Stimulated activated memory B cell treated with anti-CD40 and anti-IgM and Interleukin-4, amounts not matched to agents 10 μg/mL and 1 μg/mL and 100 μg/mL, for 72 hours (primary cell): ENCODE data around the gene NRBP1.
"Not testable (repeated sequence)": the region's sequence is repeated elsewhere in the genome, so short reads cannot be mapped to it uniquely, and the experiment has no call there.

Experiments
- ATAC-seq: fragments of 150-1000 bp; cut with Tn5 transposase; 2 replicates; pipeline ENCODE4 v1.10.0; 2021
- H3K27ac Mint-ChIP-seq: one replicate; pipeline ENCODE4 v1.8.0; 2022; ENCODE audit warnings: mild to moderate bottlenecking, mixed read lengths
- H3K27me3 Mint-ChIP-seq: one replicate; pipeline ENCODE4 v1.8.0; 2022; ENCODE audit warnings: mixed read lengths
- H3K36me3 Mint-ChIP-seq: one replicate; pipeline ENCODE4 v1.8.0; 2022; ENCODE audit warnings: mixed read lengths
- H3K4me1 Mint-ChIP-seq: one replicate; pipeline ENCODE4 v1.8.0; 2022; ENCODE audit warnings: mixed read lengths
- H3K4me3 Mint-ChIP-seq: one replicate; pipeline ENCODE4 v1.8.0; 2022; ENCODE audit warnings: mild to moderate bottlenecking, moderate library complexity, mixed read lengths
- H3K9me3 Mint-ChIP-seq: one replicate; pipeline ENCODE4 v1.8.0; 2022; ENCODE audit warnings: mixed read lengths

Gene NRBP1

GRCh38 chr2:27409321-27410073 is 18.9 kb upstream of the NRBP1 start, which contains the start of gene PPM1G:
Gene PPM1G, minus strand, starts transcription at chr2:27409591. Its CDS starts 169 bp downstream, at chr2:27409422.
- H3K4me3 Mint-ChIP-seq = peak within 1 kb of the TSS; percentile 86
- H3K27me3 Mint-ChIP-seq = peaks cover 10% of the 10 kb centered on the region
- H3K9me3 Mint-ChIP-seq = peaks cover 3% of the 10 kb centered on the region
- ATAC-seq = peak; percentile 99
- H3K4me1 Mint-ChIP-seq = peaks cover 33% of the 10 kb centered on the region
- H3K36me3 Mint-ChIP-seq = peaks cover 6% of the 10 kb centered on the region
- H3K27ac Mint-ChIP-seq = peak within 1 kb of the TSS; percentile 75

- peaks cover 3% of the 10 kb centered on the region for H3K9me3 Mint-ChIP-seq
- no peak overlapping the region for H3K4me3 Mint-ChIP-seq
- no peak overlapping the region for H3K27ac Mint-ChIP-seq
- H3K36me3 Mint-ChIP-seq = no peaks in the 10 kb centered on the region
- peaks cover 18% of the 10 kb centered on the region for H3K4me1 Mint-ChIP-seq
- ATAC-seq = no peak
- peaks cover 10% of the 10 kb centered on the region for H3K27me3 Mint-ChIP-seq
Observed at GRCh38 chr2:27412419-27413152, 15.8 kb upstream of the NRBP1 start.

- H3K4me3 Mint-ChIP-seq = no peak overlapping the region
- H3K9me3 Mint-ChIP-seq = peaks cover 3% of the 10 kb centered on the region
- H3K27me3 Mint-ChIP-seq = peaks cover 10% of the 10 kb centered on the region
- no peaks in the 10 kb centered on the region for H3K4me1 Mint-ChIP-seq
- H3K36me3 Mint-ChIP-seq = no peaks in the 10 kb centered on the region
- H3K27ac Mint-ChIP-seq = no peak overlapping the region
- no peak for ATAC-seq
Observed at GRCh38 chr2:27416151-27416550, 12.3 kb upstream of the NRBP1 start.

DNA sequence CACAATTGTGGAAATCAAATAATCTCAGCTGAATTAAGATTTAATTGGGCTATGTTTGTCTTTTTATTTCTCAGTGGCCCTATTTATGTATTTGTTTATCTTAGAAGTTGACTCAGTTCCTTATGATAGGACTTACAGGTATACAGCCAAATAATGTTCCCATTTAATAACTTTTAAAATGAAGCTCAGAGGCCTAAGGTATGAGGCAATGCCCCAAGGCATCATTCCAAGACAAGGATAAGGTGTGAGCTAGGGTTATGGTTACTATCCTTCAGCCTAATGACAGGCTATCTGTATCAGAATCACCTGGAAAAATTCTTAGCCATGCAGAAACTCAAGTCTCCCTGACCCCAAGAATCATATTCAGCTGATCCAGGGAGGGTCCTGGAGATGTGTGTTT is 7.4 kb upstream of the NRBP1 start:
- Mint-ChIP-seq H3K9me3 (no peaks in the 10 kb centered on the region), H3K4me3 (no peak overlapping the region)
- no peak for ATAC-seq

DNA sequence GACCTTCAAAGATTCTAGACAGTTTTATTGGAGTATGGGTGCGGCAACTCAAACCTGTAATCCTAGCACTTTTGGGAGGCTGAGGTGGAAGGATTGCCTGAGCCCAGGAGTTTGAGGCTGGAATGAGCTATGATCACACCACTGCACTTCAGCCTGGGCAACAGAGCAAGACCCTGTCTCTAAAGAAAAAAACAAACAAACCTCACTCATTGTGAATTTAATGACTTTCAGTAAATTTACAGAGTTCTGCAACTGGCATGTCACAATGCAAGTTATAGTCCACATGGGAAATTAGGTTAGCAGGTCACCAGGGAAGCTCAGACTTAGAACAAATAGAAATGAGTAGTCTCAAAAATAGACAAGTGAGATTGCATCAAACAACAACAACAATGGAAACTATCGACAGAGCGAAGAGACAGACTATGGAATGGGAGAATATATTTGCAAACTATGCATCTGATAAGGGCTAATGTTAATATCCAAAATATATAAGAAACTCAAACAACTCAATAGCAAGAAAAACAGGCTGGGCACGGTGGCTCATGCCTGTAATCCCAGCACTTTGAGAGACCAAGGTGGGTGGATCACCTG is 6.7 kb upstream of the NRBP1 start:
- Mint-ChIP-seq H3K36me3 (no peaks in the 10 kb centered on the region), H3K27ac (no peak overlapping the region), H3K4me3 (no peak overlapping the region), H3K27me3 (no peaks in the 10 kb centered on the region), H3K9me3 (no peaks in the 10 kb centered on the region), H3K4me1 (no peaks in the 10 kb centered on the region)
- no peak for ATAC-seq

More for the DNA sequence above, 7.4 kb upstream of the NRBP1 start:
- H3K27ac Mint-ChIP-seq = no peak overlapping the region
- H3K36me3 Mint-ChIP-seq = no peaks in the 10 kb centered on the region
- H3K27me3 Mint-ChIP-seq = no peaks in the 10 kb centered on the region
- H3K4me1 Mint-ChIP-seq = no peaks in the 10 kb centered on the region

DNA sequence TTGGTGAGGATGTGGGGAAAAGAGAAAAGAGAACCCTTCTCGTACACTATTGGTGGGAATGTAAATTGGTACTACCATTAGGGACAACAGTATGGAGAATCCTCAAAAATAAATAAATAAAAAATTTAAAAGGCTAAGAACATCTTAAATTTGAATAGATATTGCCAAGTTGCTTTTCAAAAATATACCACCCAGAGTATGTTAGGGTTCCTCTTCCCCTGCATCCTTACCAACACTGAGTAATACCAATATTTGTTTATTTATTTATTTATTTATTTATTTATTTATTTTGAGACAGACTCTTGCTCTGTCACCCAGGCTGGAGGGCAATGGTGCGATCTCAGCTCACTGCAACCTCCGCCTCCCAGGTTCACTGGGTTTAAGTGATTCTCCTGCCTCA is 5.5 kb upstream of the NRBP1 start:
- no peak overlapping the region for H3K4me3 Mint-ChIP-seq
- ATAC-seq = no peak
- no peak overlapping the region for H3K27ac Mint-ChIP-seq
- peaks cover 6% of the 10 kb centered on the region for H3K4me1 Mint-ChIP-seq
- no peaks in the 10 kb centered on the region for H3K9me3 Mint-ChIP-seq
- H3K27me3 Mint-ChIP-seq = no peaks in the 10 kb centered on the region
- no peaks in the 10 kb centered on the region for H3K36me3 Mint-ChIP-seq

DNA sequence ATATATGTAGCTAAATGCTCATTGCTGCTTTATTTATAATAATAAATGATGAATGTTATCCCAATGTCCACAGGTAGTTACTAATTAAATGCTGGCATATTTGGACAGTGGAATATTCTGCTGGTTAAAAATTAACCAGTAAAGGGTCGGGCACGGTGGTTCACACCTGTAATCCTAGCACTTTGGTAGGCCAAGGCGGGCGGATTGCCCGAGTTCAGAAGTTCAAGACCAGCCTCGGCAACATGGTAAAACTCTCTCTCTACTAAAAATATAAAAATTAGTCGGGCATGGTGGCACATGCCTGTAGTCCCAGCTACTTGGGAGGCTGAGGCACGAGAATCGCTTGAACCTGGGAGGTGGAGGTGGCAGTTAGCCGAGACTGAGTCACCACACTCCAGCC is 3.4 kb upstream of the NRBP1 start:
- not testable (repeated sequence) for H3K27me3 Mint-ChIP-seq, H3K27ac Mint-ChIP-seq

DNA sequence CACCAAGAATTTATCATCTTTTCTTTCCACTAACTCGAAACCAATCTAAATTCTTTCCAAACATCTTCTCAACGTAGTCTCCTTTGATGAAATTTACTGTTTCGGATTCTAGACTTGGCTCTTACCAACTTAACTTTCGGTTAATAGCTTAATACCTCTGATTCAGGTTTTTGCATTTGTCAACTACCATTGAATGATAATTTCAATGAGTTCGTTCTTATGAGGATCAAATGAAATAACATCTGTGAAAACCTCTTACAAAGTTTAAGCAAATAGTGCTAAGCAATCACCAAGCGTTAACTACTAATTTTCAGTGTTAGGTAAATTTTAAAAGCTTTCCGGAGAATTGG is 593 bp upstream of the NRBP1 start:
- no peaks in the 10 kb centered on the region for H3K36me3 Mint-ChIP-seq

More for the DNA sequence above, 3.4 kb upstream of the NRBP1 start:
- peaks cover 21% of the 10 kb centered on the region for H3K4me1 Mint-ChIP-seq
- not testable (repeated sequence) for H3K9me3 Mint-ChIP-seq, H3K36me3 Mint-ChIP-seq, ATAC-seq, H3K4me3 Mint-ChIP-seq

GRCh38 chr2:27428978-27429541 is 629 bp downstream of the NRBP1 start:
- Mint-ChIP-seq H3K4me3 (peak overlapping the region; percentile 100), H3K36me3 (peaks cover 12% of the 10 kb centered on the region), H3K4me1 (peaks cover 41% of the 10 kb centered on the region), H3K27me3 (no peaks in the 10 kb centered on the region), H3K27ac (peak overlapping the region; percentile 99), H3K9me3 (no peaks in the 10 kb centered on the region)
- ATAC-seq = peak; percentile 92

More for the DNA sequence above, 593 bp upstream of the NRBP1 start:
- H3K9me3 Mint-ChIP-seq = no peaks in the 10 kb centered on the region
- H3K4me1 Mint-ChIP-seq = peaks cover 34% of the 10 kb centered on the region
- no peaks in the 10 kb centered on the region for H3K27me3 Mint-ChIP-seq
- H3K4me3 Mint-ChIP-seq = peak overlapping the region; percentile 100
- H3K27ac Mint-ChIP-seq = peak overlapping the region; percentile 99
- no peak for ATAC-seq

- H3K4me1 Mint-ChIP-seq = peaks cover 41% of the 10 kb centered on the region
- no peak overlapping the region for H3K27ac Mint-ChIP-seq
- no peak for ATAC-seq
- H3K4me3 Mint-ChIP-seq = no peak overlapping the region
- no peaks in the 10 kb centered on the region for H3K27me3 Mint-ChIP-seq
- peaks cover 35% of the 10 kb centered on the region for H3K36me3 Mint-ChIP-seq
- no peaks in the 10 kb centered on the region for H3K9me3 Mint-ChIP-seq
Observed at GRCh38 chr2:27431395-27431794, 3.0 kb downstream of the NRBP1 start.

GRCh38 chr2:27435628-27436027 is 7.2 kb downstream of the NRBP1 start:
- Mint-ChIP-seq H3K27ac (no peak overlapping the region), H3K36me3 (peaks cover 67% of the 10 kb centered on the region), H3K4me1 (peaks cover 14% of the 10 kb centered on the region), H3K27me3 (no peaks in the 10 kb centered on the region), H3K4me3 (no peak overlapping the region), H3K9me3 (no peaks in the 10 kb centered on the region)
- ATAC-seq = no peak

- H3K27me3 Mint-ChIP-seq = no peaks in the 10 kb centered on the region
- ATAC-seq = no peak
- H3K9me3 Mint-ChIP-seq = no peaks in the 10 kb centered on the region
Observed at GRCh38 chr2:27441226-27441926, 12.9 kb downstream of the NRBP1 start.

DNA sequence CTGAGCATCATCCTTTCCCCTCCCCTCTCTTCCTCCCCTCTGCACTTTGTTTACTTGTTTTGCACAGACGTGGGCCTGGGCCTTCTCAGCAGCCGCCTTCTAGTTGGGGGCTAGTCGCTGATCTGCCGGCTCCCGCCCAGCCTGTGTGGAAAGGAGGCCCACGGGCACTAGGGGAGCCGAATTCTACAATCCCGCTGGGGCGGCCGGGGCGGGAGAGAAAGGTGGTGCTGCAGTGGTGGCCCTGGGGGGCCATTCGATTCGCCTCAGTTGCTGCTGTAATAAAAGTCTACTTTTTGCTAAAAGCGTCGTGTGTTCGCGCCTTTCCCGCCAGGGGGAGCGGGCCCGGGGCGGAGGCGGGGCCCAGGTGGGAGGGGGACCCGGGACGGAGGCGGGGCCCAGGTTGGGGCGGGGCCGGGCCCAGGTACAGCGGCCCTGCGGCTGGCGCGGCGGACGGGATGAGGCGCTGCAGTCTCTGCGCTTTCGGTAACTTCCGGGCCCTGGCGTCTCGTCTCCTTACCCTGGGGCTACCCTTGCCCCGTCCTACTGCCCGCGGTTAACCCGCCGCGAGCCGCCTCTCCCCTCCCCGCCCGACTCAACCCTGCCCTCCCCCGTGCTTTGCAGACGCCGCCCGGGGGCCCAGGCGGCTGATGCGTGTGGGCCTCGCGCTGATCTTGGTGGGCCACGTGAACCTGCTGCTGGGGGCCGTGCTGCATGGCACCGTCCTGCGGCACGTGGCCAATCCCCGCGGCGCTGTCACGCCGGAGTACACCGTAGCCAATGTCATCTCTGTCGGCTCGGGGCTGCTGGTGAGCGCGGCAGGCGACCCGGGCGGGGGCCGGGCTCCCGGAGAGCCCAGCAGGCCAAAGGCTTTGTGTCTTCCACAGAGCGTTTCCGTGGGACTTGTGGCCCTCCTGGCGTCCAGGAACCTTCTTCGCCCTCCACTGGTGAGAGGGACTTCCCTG is 13.8 kb downstream of the NRBP1 start, which contains the start of gene KRTCAP3:
Gene KRTCAP3, plus strand, starts transcription at position 424 of the 962 bp plus-strand sequence. Its CDS starts 32 bp downstream, at position 456.
- H3K4me1 Mint-ChIP-seq = peaks cover 9% of the 10 kb centered on the region
- peak within 1 kb of the TSS; percentile 42 for H3K4me3 Mint-ChIP-seq
- no peaks in the 10 kb centered on the region for H3K9me3 Mint-ChIP-seq
- H3K36me3 Mint-ChIP-seq = peaks cover 51% of the 10 kb centered on the region
- H3K27ac Mint-ChIP-seq = peak within 1 kb of the TSS; percentile 49
- peak; percentile 88 for ATAC-seq
- H3K27me3 Mint-ChIP-seq = no peaks in the 10 kb centered on the region

More at GRCh38 chr2:27441226-27441926, 12.9 kb downstream of the NRBP1 start:
- no peak overlapping the region for H3K27ac Mint-ChIP-seq
- H3K4me3 Mint-ChIP-seq = peak overlapping the region; percentile 42
- peaks cover 60% of the 10 kb centered on the region for H3K36me3 Mint-ChIP-seq
- peaks cover 9% of the 10 kb centered on the region for H3K4me1 Mint-ChIP-seq

DNA sequence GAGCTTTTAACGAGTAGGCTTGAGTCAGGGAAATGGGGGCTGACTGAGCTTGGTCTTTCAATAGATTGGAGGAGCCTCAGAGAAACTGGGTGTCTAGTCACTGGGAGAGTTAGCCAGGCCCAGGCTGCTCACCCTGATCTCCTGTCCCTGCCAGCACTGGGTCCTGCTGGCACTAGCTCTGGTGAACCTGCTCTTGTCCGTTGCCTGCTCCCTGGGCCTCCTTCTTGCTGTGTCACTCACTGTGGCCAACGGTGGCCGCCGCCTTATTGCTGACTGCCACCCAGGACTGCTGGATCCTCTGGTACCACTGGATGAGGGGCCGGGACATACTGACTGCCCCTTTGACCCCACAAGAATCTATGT is 14.5 kb downstream of the NRBP1 start:
- ATAC-seq = no peak
- H3K27me3 Mint-ChIP-seq = no peaks in the 10 kb centered on the region
- peaks cover 54% of the 10 kb centered on the region for H3K36me3 Mint-ChIP-seq
- peak overlapping the region; percentile 18 for H3K4me3 Mint-ChIP-seq
- H3K9me3 Mint-ChIP-seq = no peaks in the 10 kb centered on the region
- H3K4me1 Mint-ChIP-seq = peaks cover 9% of the 10 kb centered on the region
- peak overlapping the region; percentile 49 for H3K27ac Mint-ChIP-seq
